IMR-90 (cell line): ENCODE data around the gene MRPL43. TPM values are rescaled to one million over a fixed set of nuclear protein-coding genes. Genes with fewer than 3 reads are reported as not detected.

ENCODE experiments used
- ATAC-seq: fragments of 200-7000 bp; cut with Tn5 transposase; 2 replicates; pipeline ENCODE4 v1.9.1; 2020; ENCODE audit warnings: low read depth, mild to moderate bottlenecking, moderate library complexity
- BruUV-seq: library from RNA; stranded (reverse); fragments of 400-500 nt; replicated peaks from 2 replicates; lab custom pipeline; 2021; lab: Mats Ljungman, UMichigan
- CTCF ChIA-PET: fragments of 300-600 bp; formaldehyde crosslinking; extraction: SDS; loops from one replicate; lab custom pipeline; 2021; ENCODE audit warnings: antibody characterized with exemption; lab: Yijun Ruan, JAX
- POLR2A ChIA-PET: fragments of 300-600 bp; sonication (Branson Sonifier 250); formaldehyde crosslinking; loops from one replicate; lab custom pipeline; 2022; ENCODE audit warnings: antibody characterized with exemption; ENCODE audit not compliant: unreplicated experiment; lab: Charles Lee
- DNase-seq: peaks from one replicate; pipeline ENCODE4 v3.0.0; 2013
- H2AFZ ChIP-seq: replicated peaks from 2 replicates; pipeline ENCODE3; 2013; ENCODE audit warnings: low read length, mild to moderate bottlenecking; ENCODE audit not compliant: poor library complexity
- H2AK5ac ChIP-seq: 2 replicates; pipeline ENCODE4 v1.6.1; 2013; ENCODE audit warnings: low read depth, low read length, inconsistent platforms
- H2AK9ac ChIP-seq: replicated peaks from 2 replicates; pipeline ENCODE3; 2013; ENCODE audit warnings: mild to moderate bottlenecking, low read depth, low read length, moderate library complexity; ENCODE audit not compliant: poor library complexity
- H2BK120ac ChIP-seq: 2 replicates; pipeline ENCODE4 v1.6.1; 2013; ENCODE audit warnings: low read depth, low read length, inconsistent platforms
- H2BK15ac ChIP-seq: 3 replicates; pipeline ENCODE4 v1.6.1; 2013; ENCODE audit warnings: low read depth, low read length, inconsistent platforms
- H2BK20ac ChIP-seq: 2 replicates; pipeline ENCODE4 v1.6.1; 2013; ENCODE audit warnings: low read depth, mild to moderate bottlenecking, inconsistent platforms, low read length, moderate library complexity
- H2BK5ac ChIP-seq: 2 replicates; pipeline ENCODE4 v1.6.1; 2013; ENCODE audit warnings: mild to moderate bottlenecking, low read depth, low read length, inconsistent platforms; ENCODE audit not compliant: poor library complexity, severe bottlenecking
- H3K14ac ChIP-seq: replicated peaks from 2 replicates; pipeline ENCODE4 v1.6.1; 2013; ENCODE audit warnings: low read depth, low read length, inconsistent platforms
- H3K18ac ChIP-seq: 2 replicates; pipeline ENCODE4 v1.6.1; 2013; ENCODE audit warnings: low read depth, low read length, control low read depth
- H3K23ac ChIP-seq: 2 replicates; pipeline ENCODE4 v1.6.1; 2013; ENCODE audit warnings: low read depth, low read length, inconsistent platforms
- H3K27ac ChIP-seq: 2 replicates; pipeline ENCODE4 v1.5.1; 2013; ENCODE audit warnings: mild to moderate bottlenecking, control low read depth, low read length; ENCODE audit not compliant: insufficient read depth
- H3K27me3 ChIP-seq: 2 replicates; pipeline ENCODE4 v1.6.1; 2013; ENCODE audit warnings: low read length; ENCODE audit not compliant: control insufficient read depth, insufficient read depth
- H3K36me3 ChIP-seq: 2 replicates; pipeline ENCODE4 v1.6.1; 2013; ENCODE audit warnings: low read length, mixed read lengths; ENCODE audit not compliant: control insufficient read depth, insufficient read depth
- H3K4ac ChIP-seq: 2 replicates; pipeline ENCODE4 v1.6.1; 2013; ENCODE audit warnings: low read depth, low read length, inconsistent platforms
- H3K4me1 ChIP-seq: 2 replicates; pipeline ENCODE4 v1.6.1; 2013; ENCODE audit warnings: low read length, mixed read lengths; ENCODE audit not compliant: control insufficient read depth, insufficient read depth
- H3K4me2 ChIP-seq: 2 replicates; pipeline ENCODE4 v1.6.1; 2013; ENCODE audit warnings: low read depth, mild to moderate bottlenecking, control low read depth, low read length, moderate library complexity
- H3K4me3 ChIP-seq: 2 replicates; pipeline ENCODE4 v1.5.1; 2013; ENCODE audit warnings: low read depth, mild to moderate bottlenecking, control low read depth, low read length, moderate library complexity; ENCODE audit not compliant: insufficient read depth
- H3K56ac ChIP-seq: 2 replicates; pipeline ENCODE4 v1.6.1; 2013; ENCODE audit warnings: low read length, inconsistent platforms; ENCODE audit not compliant: insufficient read depth; ENCODE audit errors: extremely low read depth
- H3K79me1 ChIP-seq, 2 experiments: 2 replicates each; pipeline ENCODE4 v1.6.1; 2013; ENCODE audit warnings: low read length in 2 of 2, inconsistent platforms in 1 of 2, low read depth in 1 of 2
- H3K9ac ChIP-seq: 2 replicates; pipeline ENCODE4 v1.6.1; 2013; ENCODE audit warnings: low read depth, low read length, control low read depth
- H3K9me1 ChIP-seq: 2 replicates; pipeline ENCODE4 v1.6.1; 2013; ENCODE audit warnings: low read length, inconsistent platforms; ENCODE audit not compliant: insufficient read depth
- H3K9me3 ChIP-seq: 2 replicates; pipeline ENCODE4 v1.6.1; 2013; ENCODE audit warnings: low read length; ENCODE audit not compliant: control insufficient read depth, insufficient read depth
- H4K20me1 ChIP-seq: 2 replicates; pipeline ENCODE4 v1.6.1; 2013; ENCODE audit warnings: low read length, inconsistent platforms; ENCODE audit not compliant: insufficient read depth
- H4K5ac ChIP-seq: 2 replicates; pipeline ENCODE4 v1.6.1; 2013; ENCODE audit warnings: mild to moderate bottlenecking, low read depth, low read length, control low read depth
- H4K8ac ChIP-seq, 2 experiments: 2 replicates each; pipeline ENCODE4 v1.6.1; 2013; ENCODE audit warnings: low read depth in 2 of 2, low read length in 2 of 2, control low read depth in 1 of 2, inconsistent platforms in 1 of 2
- H4K91ac ChIP-seq: 2 replicates; pipeline ENCODE4 v1.6.1; 2013; ENCODE audit warnings: low read depth, low read length, inconsistent platforms; ENCODE audit not compliant: insufficient read depth
- CEBPB ChIP-seq: IDR thresholded peaks from 2 replicates; pipeline ENCODE4 v1.6.1; 2012; ENCODE audit warnings: low read depth, low read length, improper control_type of control experiment
- FOS ChIP-seq: fragments of 150-350 bp; IDR thresholded peaks from 2 replicates; pipeline ENCODE4 v1.6.1; 2016; ENCODE audit warnings: low read depth, low read length
- MAFK ChIP-seq: IDR thresholded peaks from 2 replicates; pipeline ENCODE4 v1.6.1; 2012; ENCODE audit warnings: low read depth, low read length, improper control_type of control experiment
- MAZ ChIP-seq: IDR thresholded peaks from 2 replicates; pipeline ENCODE4 v1.6.1; 2012; ENCODE audit warnings: low read depth, mild to moderate bottlenecking, low read length, improper control_type of control experiment, moderate library complexity, borderline replicate concordance
- MXI1 ChIP-seq: IDR thresholded peaks from 2 replicates; pipeline ENCODE4 v1.6.1; 2012; ENCODE audit warnings: low read depth, mild to moderate bottlenecking, low read length, moderate library complexity, borderline replicate concordance
- NFE2L2 ChIP-seq: fragments of 150-350 bp; IDR thresholded peaks from 2 replicates; pipeline ENCODE4 v1.6.1; 2016; ENCODE audit warnings: low read depth, mild to moderate bottlenecking, low read length
- POLR2A ChIP-seq: IDR thresholded peaks from 2 replicates; pipeline ENCODE4 v1.6.1; 2012; ENCODE audit warnings: mild to moderate bottlenecking, low read depth, low read length
- RCOR1 ChIP-seq: IDR thresholded peaks from 2 replicates; pipeline ENCODE4 v1.6.1; 2012; ENCODE audit warnings: mild to moderate bottlenecking, low read length, improper control_type of control experiment; ENCODE audit not compliant: insufficient replicate concordance
- RFX5 ChIP-seq: IDR thresholded peaks from 2 replicates; pipeline ENCODE4 v1.8.0; 2012; ENCODE audit warnings: low read depth, mild to moderate bottlenecking, low read length, moderate library complexity
- SMC3 ChIP-seq: fragments of 150-350 bp; IDR thresholded peaks from 2 replicates; pipeline ENCODE4 v1.6.1; 2016; ENCODE audit warnings: low read depth, mild to moderate bottlenecking, antibody characterized with exemption, low read length, moderate library complexity
- WGBS, 2 experiments: methylation state at CpG; one replicate each; pipeline versions ENCODE4 v1.1.5 to v1.1.7; 2013; ENCODE audit warnings: missing lambda C conversion rate in 2 of 2; ENCODE audit not compliant: insufficient read length in 1 of 2; ENCODE audit errors: extremely low coverage in 2 of 2; 5-methylcytosine and 5-hydroxymethylcytosine counted together
- dilution Hi-C: fragments of 300-500 bp; cut with HindIII; formaldehyde crosslinking; loops from one replicate; pipeline ENCODE4 v1.14.3; 2018; ENCODE audit warnings: low sequenced_read_pairs; ENCODE audit not compliant: unreplicated experiment
- in situ Hi-C: fragments of 300-500 bp; cut with MboI; formaldehyde crosslinking; loops from 3 replicates; pipeline ENCODE4 v1.14.3; 2019; ENCODE audit warnings: low sequenced_read_pairs, inconsistent platforms, mixed read lengths
- intact Hi-C: fragments of 100-400 bp; cut with micrococcal nuclease; formaldehyde crosslinking; loops from 2 replicates; pipeline ENCODE4 v1.10.0; 2022
- polyA plus RNA-seq, 3 experiments: library from polyadenylated mRNA; depleted of rRNA; stranded (reverse); fragments of >200 nt; gene quantifications; 2 replicates each; pipeline ENCODE4 v1.2.3, GENCODE V29; 2012; ENCODE audit warnings: low replicate concordance in 1 of 3
- total RNA-seq: library from RNA; depleted of rRNA; stranded (reverse); fragments of >200 nt; gene quantifications from 2 replicates; pipeline ENCODE4 v1.2.3, GENCODE V29; 2012
- TF ChIP-seq, protein P1 (sequence below): fragments of 150-350 bp; IDR thresholded peaks from 2 replicates; pipeline ENCODE4 v1.6.1; 2016; ENCODE audit warnings: low read depth, mild to moderate bottlenecking, low read length, moderate library complexity, borderline replicate concordance

MRPL43 gene
- total and polyA plus RNA-seq, 2 of the 4 experiments (the other 2 are of a cell fraction): 61.3 to 142 TPM

DNA sequence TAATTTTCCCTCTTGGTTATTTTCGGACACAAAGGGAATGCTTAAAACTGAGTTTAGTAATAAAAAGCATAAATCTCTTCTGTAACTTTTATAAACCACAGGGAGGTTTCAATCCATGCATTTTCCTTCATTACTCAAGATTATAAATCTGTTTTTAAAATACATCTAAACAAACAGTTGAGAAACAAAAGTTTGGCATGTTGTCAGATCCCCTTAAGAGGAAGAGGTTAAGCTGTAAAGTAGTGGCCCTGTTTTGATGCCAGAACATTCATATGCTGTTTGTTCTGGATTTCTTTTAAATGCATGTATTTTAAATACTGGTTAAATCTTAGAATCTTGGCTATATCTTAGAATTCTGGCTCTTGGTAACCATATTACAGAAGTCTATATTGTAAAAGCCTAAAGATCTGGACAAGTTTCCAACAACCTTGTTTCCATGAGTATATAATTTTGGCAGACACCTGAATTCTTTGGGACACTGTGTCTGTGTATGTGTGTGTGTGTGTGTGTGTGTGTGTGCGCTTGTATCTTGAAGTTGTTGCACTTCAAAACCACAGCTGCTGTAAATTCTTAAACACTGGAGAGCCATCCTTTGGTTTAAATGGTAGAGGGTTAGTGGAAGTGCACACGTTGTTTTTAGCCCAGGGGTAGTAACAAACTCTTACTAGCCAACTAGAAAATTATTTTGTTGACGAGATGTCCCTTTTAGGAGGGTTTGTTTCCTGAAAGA, 24.8 kb downstream of the MRPL43 start:
- Histone ChIP-seq H3K79me1 (0 out of 4 replicates have a peak, but pooled peaks cover 2 to 5% of the 10 kb centered on the region in 2 experiments), H4K91ac (no peak overlapping the region), H3K27ac (no peak overlapping the region), H4K20me1 (no peaks in the 10 kb centered on the region), H3K9me3 (no peaks in the 10 kb centered on the region), H4K5ac (no peak overlapping the region), H3K4me3 (no peak overlapping the region), H2BK120ac (no peak overlapping the region), H3K14ac (no peak overlapping the region), H2BK5ac (no peak overlapping the region), H3K18ac (no peak overlapping the region), H2AK9ac (no peak overlapping the region), H2BK15ac (no peak overlapping the region), H3K36me3 (peaks cover 22% of the 10 kb centered on the region), H3K9me1 (0 out of 2 replicates have a peak, but pooled peaks cover 3% of the 10 kb centered on the region), H3K23ac (no peak overlapping the region), H3K9ac (no peak overlapping the region), H3K56ac (no peak overlapping the region), H3K4ac (no peak overlapping the region), H2AFZ (no peak overlapping the region), H3K4me2 (no peak overlapping the region), H2AK5ac (no peak overlapping the region), H2BK20ac (no peak overlapping the region), H4K8ac (no peak overlapping the region), H3K27me3 (no peaks in the 10 kb centered on the region), H3K4me1 (no peaks in the 10 kb centered on the region)
- in situ Hi-C loops (no loop called here), intact Hi-C loops (loop anchor here (5.0 kb wide), 1 partner anchor 35 kb away; no protein-coding TSS in a partner anchor), dilution Hi-C loops (no loop called here)
- CTCF ChIA-PET: no interaction called here
- no peak for ATAC-seq
- TF ChIP-seq CEBPB (no peak), FOS (no peak), MXI1 (no peak), RFX5 (no peak), MAFK (no peak), SMC3 (no peak), RCOR1 (no peak), POLR2A (no peak), MAZ (no peak), NFE2L2 (no peak)
- TF ChIP-seq, protein P1, sequence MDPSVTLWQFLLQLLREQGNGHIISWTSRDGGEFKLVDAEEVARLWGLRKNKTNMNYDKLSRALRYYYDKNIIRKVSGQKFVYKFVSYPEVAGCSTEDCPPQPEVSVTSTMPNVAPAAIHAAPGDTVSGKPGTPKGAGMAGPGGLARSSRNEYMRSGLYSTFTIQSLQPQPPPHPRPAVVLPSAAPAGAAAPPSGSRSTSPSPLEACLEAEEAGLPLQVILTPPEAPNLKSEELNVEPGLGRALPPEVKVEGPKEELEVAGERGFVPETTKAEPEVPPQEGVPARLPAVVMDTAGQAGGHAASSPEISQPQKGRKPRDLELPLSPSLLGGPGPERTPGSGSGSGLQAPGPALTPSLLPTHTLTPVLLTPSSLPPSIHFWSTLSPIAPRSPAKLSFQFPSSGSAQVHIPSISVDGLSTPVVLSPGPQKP: no peak
- no CpG with 5 or more reads among the region's 4 CpGs for WGBS, 2 experiments
- no TSS peak for BruUV-seq
- POLR2A ChIA-PET: no interaction called here
- no peak for DNase-seq
